ENCODE results near the gene PSORS1C2. TPM values are rescaled to one million over a fixed set of nuclear protein-coding genes. Genes with fewer than 3 reads are reported as not detected.

The PSORS1C2 gene
- total RNA-seq, 1 experiment from 2014 or later = 0.33 TPM

DNA sequence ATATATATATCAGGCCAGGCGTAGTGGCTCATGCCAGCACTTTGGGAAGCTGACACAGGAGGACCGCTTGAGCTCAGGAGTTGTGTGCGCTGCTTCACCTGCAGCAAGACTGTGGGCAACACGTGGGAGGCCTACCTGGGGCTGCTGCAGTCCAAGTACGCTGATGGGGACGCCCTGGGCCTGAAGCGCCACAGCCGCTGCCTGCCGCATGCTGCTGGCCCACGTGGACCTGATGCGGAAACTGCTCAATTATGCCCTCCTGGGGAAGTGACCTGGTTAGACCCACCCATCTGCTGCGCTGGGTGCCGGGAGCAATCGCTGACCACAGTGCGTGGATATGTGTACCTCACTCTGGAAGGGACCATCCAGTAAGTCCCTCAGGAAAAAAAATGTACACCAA is 1.8 kb upstream of the PSORS1C2 start:
- no CpG with 5 or more reads among the region's 15 CpGs for WGBS (ENCODE audit: extremely low coverage, insufficient read length, low lambda C conversion rate)
- Mint-ChIP-seq H3K9me3 (no peaks in the 10 kb centered on the region; a peak in 1 of 5 replicates), H3K27ac (no peak overlapping the region), H3K4me3 (no peak overlapping the region), H3K4me1 (peaks cover 43 to 49% of the 10 kb centered on the region in 2 experiments), H3K27me3 (ENCODE audit: low read depth) (no peaks in the 10 kb centered on the region; the same call in none of the 2 replicates), H3K36me3 (ENCODE audit: insufficient read depth in 1 of 3, low read depth in 3 of 3) (peaks cover 18 to 35% (median 31%) of the 10 kb centered on the region in 3 experiments)
- no peak overlapping the region; the same call in 1 of the 2 replicates for H3K14ac ChIP-seq (ENCODE audit: insufficient read depth, low read length)
- H3K4me1 ChIP-seq (ENCODE audit: insufficient read depth, low read length) = peaks cover 7% of the 10 kb centered on the region; the same call in 1 of the 2 replicates
- no peak overlapping the region for H3K9ac ChIP-seq (ENCODE audit: extremely low read depth, insufficient read length, low read length)
- TF ChIP-seq, protein P1, sequence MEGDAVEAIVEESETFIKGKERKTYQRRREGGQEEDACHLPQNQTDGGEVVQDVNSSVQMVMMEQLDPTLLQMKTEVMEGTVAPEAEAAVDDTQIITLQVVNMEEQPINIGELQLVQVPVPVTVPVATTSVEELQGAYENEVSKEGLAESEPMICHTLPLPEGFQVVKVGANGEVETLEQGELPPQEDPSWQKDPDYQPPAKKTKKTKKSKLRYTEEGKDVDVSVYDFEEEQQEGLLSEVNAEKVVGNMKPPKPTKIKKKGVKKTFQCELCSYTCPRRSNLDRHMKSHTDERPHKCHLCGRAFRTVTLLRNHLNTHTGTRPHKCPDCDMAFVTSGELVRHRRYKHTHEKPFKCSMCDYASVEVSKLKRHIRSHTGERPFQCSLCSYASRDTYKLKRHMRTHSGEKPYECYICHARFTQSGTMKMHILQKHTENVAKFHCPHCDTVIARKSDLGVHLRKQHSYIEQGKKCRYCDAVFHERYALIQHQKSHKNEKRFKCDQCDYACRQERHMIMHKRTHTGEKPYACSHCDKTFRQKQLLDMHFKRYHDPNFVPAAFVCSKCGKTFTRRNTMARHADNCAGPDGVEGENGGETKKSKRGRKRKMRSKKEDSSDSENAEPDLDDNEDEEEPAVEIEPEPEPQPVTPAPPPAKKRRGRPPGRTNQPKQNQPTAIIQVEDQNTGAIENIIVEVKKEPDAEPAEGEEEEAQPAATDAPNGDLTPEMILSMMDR (conservative IDR thresholded peaks at IDR 0.05) = no peak
- H3K9me3 ChIP-seq (ENCODE audit: control insufficient read depth, low read depth, low read length) = no peaks in the 10 kb centered on the region
- no peaks in the 10 kb centered on the region for H3K27me3 ChIP-seq (ENCODE audit: insufficient read depth, low read length)
- no peak overlapping the region for H2AFZ ChIP-seq (ENCODE audit: low read length)
- H3K27ac ChIP-seq (ENCODE audit: insufficient read length, low read depth, low read length) = no peak overlapping the region
- no peak overlapping the region for H2BK12ac ChIP-seq (ENCODE audit: insufficient read length, low read depth, low read length)
- H3K23ac ChIP-seq (ENCODE audit: insufficient read length, low read depth, low read length) = no peak overlapping the region
- H3K4ac ChIP-seq (ENCODE audit: low read depth, low read length) = no peak overlapping the region
- no peak overlapping the region for H3K4me2 ChIP-seq (ENCODE audit: insufficient read depth, insufficient read length, low read length)
- no peak overlapping the region for H3K56ac ChIP-seq (ENCODE audit: insufficient read length, low read depth, low read length)
- no peak overlapping the region for H2BK120ac ChIP-seq (ENCODE audit: low read depth, low read length, poor library complexity, severe bottlenecking)
- H4K8ac ChIP-seq (replicated peaks; ENCODE audit: insufficient read length, low read depth, low read length) = no peak overlapping the region
- H4K20me1 ChIP-seq (ENCODE audit: control insufficient read depth, insufficient read depth, insufficient read length) = no peaks in the 10 kb centered on the region
- H2BK5ac ChIP-seq (ENCODE audit: insufficient read length, low read length) = no peak overlapping the region
- no peak overlapping the region for H3T11ph ChIP-seq (ENCODE audit: low read length)
- H3K23me2 ChIP-seq (ENCODE audit: insufficient read length, low read depth, low read length, poor library complexity, severe bottlenecking) = no peaks in the 10 kb centered on the region
- H4K5ac ChIP-seq (ENCODE audit: insufficient read length, low read depth, low read length) = no peak overlapping the region
- H2AK5ac ChIP-seq (ENCODE audit: insufficient read length, low read length) = no peak overlapping the region
- DNase-seq = no peak
- H3K79me1 ChIP-seq (ENCODE audit: insufficient read depth, low read depth, low read length, poor library complexity, severe bottlenecking) = no peaks in the 10 kb centered on the region
- no peak overlapping the region for H4K91ac ChIP-seq (ENCODE audit: insufficient read length, low read depth, low read length)
- no peak overlapping the region for H3K18ac ChIP-seq (ENCODE audit: insufficient read length, low read depth, low read length)
- H2BK20ac ChIP-seq (ENCODE audit: low read depth, low read length, poor library complexity, severe bottlenecking) = no peak overlapping the region
- H3K79me2 ChIP-seq (ENCODE audit: insufficient read depth, low read length) = no peaks in the 10 kb centered on the region
- no peak overlapping the region for H2BK15ac ChIP-seq (ENCODE audit: low read depth, low read length)
